Heart left ventricle (tissue), 13 donors: ENCODE results near the gene ZNF787.

Experiments
- POLR2A ChIP-seq, 2 donors: fragments of 450-650 bp; IDR thresholded peaks; one replicate each; pipeline ENCODE4 v1.6.1; 2017; ENCODE audit warnings: antibody characterized with exemption in 2 of 2, mild to moderate bottlenecking in 2 of 2, moderate library complexity in 2 of 2
- TF ChIP-seq, protein P1 (sequence below), 12 donors: fragments of 200-600 bp; sonication (generic) in 4 of 12; IDR thresholded peaks; one replicate each; pipeline versions ENCODE4 v1.5.0 to v1.8.0; 2018 to 2022; ENCODE audit warnings: antibody characterized with exemption in 12 of 12, mild to moderate bottlenecking in 5 of 12
- donor health status: ischemic (EF 13 %, LVEDD 7.1; RV severe dilation, severe dysfunction).
- donor health status: DM: no; HTN: yes; CAD: no.
- donor health status: DM: no; HTN: no; CAD: no.
- donor health status: ischemic (EF 25% LVEDD 6.9; RV normal size, moderate dysfunction).
- donor health status: ischemic (EF 25% LVEDD 5.7; RV mildly dilated, moderate dysfunction).
- donor health status: ischemic (EF 35%, LVEDD 5.7; RV mildly dilated, moderate dysfunction).
- donor health status: nonischemic (EF 11% LVEDD 7.7; RV severe dilation, severe dysfunction).
- donor health status: DM: yes; HTN: yes; CAD: no.
- donor health status: PGD.
- donor health status: ischemic (EF 29% LVEDD 5.4; RV normal size, mild dysfunction).
- donor health status: nonischemic (EF 23%, LVEDD 6.1; RV moderate dilation, normal function).

DNA sequence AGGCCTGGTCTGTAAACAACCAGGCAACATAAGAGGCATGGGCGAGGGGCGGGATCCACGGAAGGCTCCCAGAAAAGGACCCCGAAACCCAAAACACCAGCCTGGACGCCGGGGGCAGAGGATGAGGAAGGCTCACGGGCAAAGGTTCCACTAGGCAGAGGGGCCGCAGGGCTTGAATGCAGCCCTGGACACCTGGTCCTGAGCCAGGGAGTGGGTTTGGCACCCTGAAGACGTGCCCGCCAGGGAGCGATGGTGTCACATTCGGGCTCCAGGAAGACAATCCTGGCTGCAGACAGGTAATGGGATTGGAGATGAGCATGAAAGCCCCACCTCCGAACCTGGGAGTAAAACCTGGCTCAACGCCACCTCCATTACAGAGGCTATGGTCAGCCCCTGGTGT is 31.8 kb downstream of the ZNF787 start:
- TF ChIP-seq, protein P1, sequence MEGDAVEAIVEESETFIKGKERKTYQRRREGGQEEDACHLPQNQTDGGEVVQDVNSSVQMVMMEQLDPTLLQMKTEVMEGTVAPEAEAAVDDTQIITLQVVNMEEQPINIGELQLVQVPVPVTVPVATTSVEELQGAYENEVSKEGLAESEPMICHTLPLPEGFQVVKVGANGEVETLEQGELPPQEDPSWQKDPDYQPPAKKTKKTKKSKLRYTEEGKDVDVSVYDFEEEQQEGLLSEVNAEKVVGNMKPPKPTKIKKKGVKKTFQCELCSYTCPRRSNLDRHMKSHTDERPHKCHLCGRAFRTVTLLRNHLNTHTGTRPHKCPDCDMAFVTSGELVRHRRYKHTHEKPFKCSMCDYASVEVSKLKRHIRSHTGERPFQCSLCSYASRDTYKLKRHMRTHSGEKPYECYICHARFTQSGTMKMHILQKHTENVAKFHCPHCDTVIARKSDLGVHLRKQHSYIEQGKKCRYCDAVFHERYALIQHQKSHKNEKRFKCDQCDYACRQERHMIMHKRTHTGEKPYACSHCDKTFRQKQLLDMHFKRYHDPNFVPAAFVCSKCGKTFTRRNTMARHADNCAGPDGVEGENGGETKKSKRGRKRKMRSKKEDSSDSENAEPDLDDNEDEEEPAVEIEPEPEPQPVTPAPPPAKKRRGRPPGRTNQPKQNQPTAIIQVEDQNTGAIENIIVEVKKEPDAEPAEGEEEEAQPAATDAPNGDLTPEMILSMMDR (IDR thresholded peaks at IDR 0.05) = no peak
- TF ChIP-seq POLR2A (IDR thresholded peaks at IDR 0.05) = no peak
